ENCODE data around the gene SLC38A9.

Gene SLC38A9

GRCh38 chr5:55665065-55665464, 47.1 kb downstream of the SLC38A9 start:
- TF ChIP-seq, protein P1, sequence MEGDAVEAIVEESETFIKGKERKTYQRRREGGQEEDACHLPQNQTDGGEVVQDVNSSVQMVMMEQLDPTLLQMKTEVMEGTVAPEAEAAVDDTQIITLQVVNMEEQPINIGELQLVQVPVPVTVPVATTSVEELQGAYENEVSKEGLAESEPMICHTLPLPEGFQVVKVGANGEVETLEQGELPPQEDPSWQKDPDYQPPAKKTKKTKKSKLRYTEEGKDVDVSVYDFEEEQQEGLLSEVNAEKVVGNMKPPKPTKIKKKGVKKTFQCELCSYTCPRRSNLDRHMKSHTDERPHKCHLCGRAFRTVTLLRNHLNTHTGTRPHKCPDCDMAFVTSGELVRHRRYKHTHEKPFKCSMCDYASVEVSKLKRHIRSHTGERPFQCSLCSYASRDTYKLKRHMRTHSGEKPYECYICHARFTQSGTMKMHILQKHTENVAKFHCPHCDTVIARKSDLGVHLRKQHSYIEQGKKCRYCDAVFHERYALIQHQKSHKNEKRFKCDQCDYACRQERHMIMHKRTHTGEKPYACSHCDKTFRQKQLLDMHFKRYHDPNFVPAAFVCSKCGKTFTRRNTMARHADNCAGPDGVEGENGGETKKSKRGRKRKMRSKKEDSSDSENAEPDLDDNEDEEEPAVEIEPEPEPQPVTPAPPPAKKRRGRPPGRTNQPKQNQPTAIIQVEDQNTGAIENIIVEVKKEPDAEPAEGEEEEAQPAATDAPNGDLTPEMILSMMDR (conservative IDR thresholded peaks at IDR 0.05; ENCODE audit: low read length): no peak
- DNase-seq (ENCODE audit: low read depth): no peak
- H3K4me3 ChIP-seq (ENCODE audit: low read length): no peak overlapping the region

DNA sequence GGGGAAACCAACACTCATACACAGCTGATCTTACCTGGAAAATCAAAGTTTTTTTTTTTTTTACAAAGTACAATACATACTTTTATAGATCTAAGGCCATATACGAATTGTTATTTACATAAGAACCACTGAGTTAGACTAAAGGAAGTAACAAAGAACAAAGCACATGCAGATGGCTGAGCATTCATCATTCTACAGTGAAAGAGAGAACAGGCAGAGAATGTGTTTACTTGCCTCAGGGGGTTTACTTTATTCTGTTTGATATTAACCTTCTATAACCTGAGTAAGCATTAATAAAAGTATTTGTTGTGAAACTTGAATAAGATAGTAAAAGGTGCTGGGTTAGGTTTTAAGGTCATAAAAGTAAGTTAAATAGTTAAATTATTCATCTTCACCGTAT, 54.7 kb downstream of the SLC38A9 start:
- H3K4me3 ChIP-seq (ENCODE audit: low read length): no peak overlapping the region
- TF ChIP-seq, protein P1 (conservative IDR thresholded peaks at IDR 0.05; ENCODE audit: low read length): no peak
- DNase-seq (ENCODE audit: low read depth): no peak

DNA sequence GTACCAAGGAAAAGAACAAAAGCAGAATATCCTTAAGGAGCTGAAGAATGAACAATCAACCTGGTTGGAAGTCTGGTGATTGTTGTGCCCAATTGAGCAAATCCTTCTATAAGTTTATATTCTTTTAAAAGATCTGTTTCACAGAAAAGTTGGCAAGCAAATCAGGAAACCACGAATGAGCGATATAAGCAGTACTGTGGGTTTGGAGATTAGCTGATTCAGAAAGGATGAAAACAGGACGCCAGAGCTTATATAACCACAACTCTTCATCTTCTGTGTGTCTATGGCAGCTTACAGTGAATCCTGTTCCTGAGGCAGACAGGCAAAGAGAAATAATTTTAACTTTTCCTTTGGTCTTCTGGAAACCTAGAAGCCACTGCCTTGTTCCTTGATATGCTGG, 61.7 kb downstream of the SLC38A9 start:
- DNase-seq (ENCODE audit: low read depth): peak; percentile 63

GRCh38 chr5:55649963-55650362, 62.2 kb downstream of the SLC38A9 start:
- DNase-seq (ENCODE audit: low read depth): no peak
- TF ChIP-seq, protein P1 (conservative IDR thresholded peaks at IDR 0.05; ENCODE audit: low read length): no peak
- no peak overlapping the region for H3K4me3 ChIP-seq (ENCODE audit: low read length)

More for the DNA sequence above, 61.7 kb downstream of the SLC38A9 start:
- no peak overlapping the region for H3K4me3 ChIP-seq (ENCODE audit: low read length)
- TF ChIP-seq, protein P1 (conservative IDR thresholded peaks at IDR 0.05; ENCODE audit: low read length): no peak

- peak; percentile 67 for DNase-seq (ENCODE audit: low read depth)
- H3K4me3 ChIP-seq (ENCODE audit: low read length): no peak overlapping the region
- TF ChIP-seq, protein P1 (conservative IDR thresholded peaks at IDR 0.05; ENCODE audit: low read length): no peak
These were observed 66.8 kb downstream of the SLC38A9 start for GRCh38 chr5:55645304-55645703.

DNA sequence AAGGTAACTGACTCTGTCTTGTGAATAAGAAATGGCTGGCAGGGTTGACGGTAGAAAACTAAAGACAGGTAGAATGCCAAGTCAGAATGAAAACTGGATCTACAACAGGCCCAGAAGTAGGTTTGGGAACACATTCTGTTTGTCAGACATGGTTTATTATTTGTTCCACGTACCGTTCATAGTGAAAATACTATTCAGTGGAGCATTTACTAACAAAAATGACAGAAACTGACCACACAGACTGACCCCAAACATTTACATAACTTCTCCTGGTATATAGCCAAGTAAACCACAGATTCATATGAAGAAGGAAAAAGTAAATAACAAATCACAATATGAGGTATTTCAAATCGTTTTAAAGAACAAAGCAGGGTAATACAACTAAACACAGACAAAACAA, 73.7 kb downstream of the SLC38A9 start:
- peak; percentile 44 for DNase-seq (ENCODE audit: low read depth)
- TF ChIP-seq, protein P1 (conservative IDR thresholded peaks at IDR 0.05; ENCODE audit: low read length): no peak
- H3K4me3 ChIP-seq (ENCODE audit: low read length): no peak overlapping the region

DNA sequence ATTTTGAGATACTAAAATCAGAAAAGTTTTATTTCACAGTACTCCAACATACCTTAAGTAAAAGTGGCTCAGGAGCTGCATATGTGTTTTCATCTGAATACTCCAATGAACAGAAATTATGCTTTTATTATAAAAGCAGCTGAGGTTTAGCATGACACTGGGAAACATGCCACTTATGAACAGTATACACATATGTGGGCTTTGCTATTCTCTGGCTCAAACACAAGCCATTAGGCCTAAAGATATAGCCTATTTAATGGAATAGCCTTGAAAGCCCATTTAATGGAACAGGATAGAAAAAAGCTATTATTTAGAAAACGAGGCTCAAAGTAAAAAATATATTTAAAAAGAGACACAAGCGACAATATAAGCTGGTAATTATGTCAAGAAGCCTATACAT, 74.1 kb downstream of the SLC38A9 start:
- H3K4me3 ChIP-seq (ENCODE audit: low read length): no peak overlapping the region
- TF ChIP-seq, protein P1 (conservative IDR thresholded peaks at IDR 0.05; ENCODE audit: low read length): no peak
- no peak for DNase-seq (ENCODE audit: low read depth)

Data from AG10803 (cell line).